GM21825 (cell line): ENCODE measurements around the gene SYNPR.
A peak's percentile ranks its signal among the peaks of the same experiment; 100 is the strongest.

Source experiments
- ATAC-seq: cut with Tn5 transposase; IDR thresholded peaks from one replicate; pipeline ENCODE4 v1.9.1; 2021; ENCODE audit warnings: mild to moderate bottlenecking, moderate library complexity; ENCODE audit not compliant: unreplicated experiment

SYNPR gene

GRCh38 chr3:63523100-63523499 is 245.0 kb downstream of the SYNPR start:
- no peak for ATAC-seq

- ATAC-seq = no peak
Measured at GRCh38 chr3:63528325-63529000, 250.4 kb downstream of the SYNPR start.

- ATAC-seq = no peak
Measured at GRCh38 chr3:63532521-63532920, 254.4 kb downstream of the SYNPR start.

GRCh38 chr3:63538919-63539318 is 260.8 kb downstream of the SYNPR start:
- no peak for ATAC-seq

- no peak for ATAC-seq
Measured at GRCh38 chr3:63555767-63556166, 277.7 kb downstream of the SYNPR start.

GRCh38 chr3:63556401-63556800 is 278.3 kb downstream of the SYNPR start:
- ATAC-seq = no peak

GRCh38 chr3:63557912-63558311 is 279.8 kb downstream of the SYNPR start:
- ATAC-seq = peak; percentile 97

GRCh38 chr3:63559884-63560283 is 281.8 kb downstream of the SYNPR start:
- no peak for ATAC-seq

GRCh38 chr3:63561879-63562278 is 283.8 kb downstream of the SYNPR start:
- ATAC-seq = no peak

- no peak for ATAC-seq
Measured at GRCh38 chr3:63562323-63562722, 284.2 kb downstream of the SYNPR start.

- ATAC-seq = no peak
Measured at GRCh38 chr3:63563572-63563971, 285.5 kb downstream of the SYNPR start.

GRCh38 chr3:63565220-63565619 is 287.1 kb downstream of the SYNPR start:
- ATAC-seq = no peak

GRCh38 chr3:63571682-63572081 is 293.6 kb downstream of the SYNPR start:
- no peak for ATAC-seq

- ATAC-seq = no peak
Measured at GRCh38 chr3:63576846-63577245, 298.7 kb downstream of the SYNPR start.

- ATAC-seq = no peak
Measured at GRCh38 chr3:63578858-63579257, 300.8 kb downstream of the SYNPR start.

- ATAC-seq = no peak
Measured at GRCh38 chr3:63580151-63580550, 302.0 kb downstream of the SYNPR start.

GRCh38 chr3:63582943-63583500 is 304.9 kb downstream of the SYNPR start:
- no peak for ATAC-seq

- no peak for ATAC-seq
Measured at GRCh38 chr3:63584681-63585080, 306.6 kb downstream of the SYNPR start.

- ATAC-seq = no peak
Measured at GRCh38 chr3:63585927-63586326, 307.8 kb downstream of the SYNPR start.

GRCh38 chr3:63588895-63589294 is 310.8 kb downstream of the SYNPR start:
- no peak for ATAC-seq

GRCh38 chr3:63593779-63594178 is 315.7 kb downstream of the SYNPR start:
- no peak for ATAC-seq

- ATAC-seq = no peak
Measured at GRCh38 chr3:63595221-63595620, 317.1 kb downstream of the SYNPR start.

GRCh38 chr3:63597019-63597418 is 318.9 kb downstream of the SYNPR start:
- no peak for ATAC-seq
